ENCODE data around the gene ACACA.

GRCh38 chr17:37060094-37060493 is 346.5 kb downstream of the ACACA start:
- TF ChIP-seq CTCF (conservative IDR thresholded peaks at IDR 0.05 in 1 of 2, IDR thresholded peaks at IDR 0.05 in 1 of 2; ENCODE audit: low read depth in 1 of 2, low read length in 2 of 2) (no peak), EZH2 (IDR thresholded peaks at IDR 0.05; ENCODE audit: low read length, missing control alignments) (no peak)

Measured in fibroblast of lung (primary cell).